T1000 (cell line): Measurements from ENCODE around the gene PCYT1B.
"Not testable (repeated sequence)": the region's sequence is repeated elsewhere in the genome, so short reads cannot be mapped to it uniquely, and the experiment has no call there.

Experiments used
- DNase-seq: peaks from one replicate; lab custom pipeline; 2025; ENCODE audit warnings: mixed read lengths; lab: John Stamatoyannopoulos, UW

PCYT1B gene

GRCh38 chrX:24646006-24646405 is 1.1 kb downstream of the PCYT1B start:
- no peak for DNase-seq

- no peak for DNase-seq
These were observed 4.0 kb downstream of the PCYT1B start for GRCh38 chrX:24643116-24643515.

DNA sequence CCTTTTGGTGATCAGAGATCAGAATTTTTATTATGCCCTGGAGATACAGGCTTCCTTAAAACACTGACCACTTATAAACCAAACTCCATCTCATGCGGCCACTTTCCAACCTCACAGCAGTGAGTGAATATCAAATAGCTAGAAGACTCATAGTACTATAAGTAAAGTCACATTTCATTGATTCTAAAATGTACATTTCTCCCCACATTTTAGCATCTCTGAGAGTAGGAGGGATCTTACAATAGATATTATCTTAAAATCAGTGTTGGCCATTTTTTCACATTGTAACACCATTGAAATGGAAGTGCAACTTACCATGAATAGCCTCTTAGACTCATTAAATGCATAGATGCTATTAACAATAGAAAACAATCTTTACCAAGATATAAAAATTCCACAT is 17.4 kb downstream of the PCYT1B start:
- DNase-seq: no peak

- DNase-seq: peak; percentile 53
These were observed 27.5 kb downstream of the PCYT1B start for GRCh38 chrX:24619647-24620046.

- no peak for DNase-seq
These were observed 36.6 kb downstream of the PCYT1B start for GRCh38 chrX:24610516-24610915.

- DNase-seq: no peak
These were observed 39.5 kb downstream of the PCYT1B start for GRCh38 chrX:24607616-24608015.

DNA sequence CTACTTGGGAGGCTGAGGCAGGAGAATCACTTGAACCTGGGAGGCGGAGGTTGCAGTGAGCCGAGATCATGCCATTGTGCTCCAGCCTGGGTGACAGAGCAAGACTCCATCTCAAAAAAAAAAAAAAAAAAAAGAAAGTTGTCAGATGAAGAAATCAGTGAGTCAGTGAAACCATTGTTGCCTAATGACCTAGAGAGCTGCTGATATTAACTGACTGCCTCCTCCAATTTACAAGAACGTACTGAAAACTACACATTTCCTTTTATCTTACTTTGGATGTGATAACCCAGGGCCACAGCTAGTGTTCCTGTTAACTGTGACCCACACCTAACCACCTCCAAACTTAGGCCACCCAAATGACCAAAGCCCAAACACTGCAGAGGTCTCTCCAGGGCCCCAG is 41.2 kb downstream of the PCYT1B start:
- not testable (repeated sequence) for DNase-seq

GRCh38 chrX:24603191-24603590 is 44.0 kb downstream of the PCYT1B start:
- DNase-seq: no peak

- no peak for DNase-seq
These were observed 45.3 kb downstream of the PCYT1B start for GRCh38 chrX:24601858-24602257.

- DNase-seq: no peak
These were observed 52.6 kb downstream of the PCYT1B start for GRCh38 chrX:24594501-24594900.

GRCh38 chrX:24590111-24590510 is 57.0 kb downstream of the PCYT1B start:
- DNase-seq: no peak

- DNase-seq: no peak
These were observed 70.1 kb downstream of the PCYT1B start for GRCh38 chrX:24577091-24577490.

- no peak for DNase-seq
These were observed 71.7 kb downstream of the PCYT1B start for GRCh38 chrX:24575496-24575895.

GRCh38 chrX:24574743-24575142 is 72.4 kb downstream of the PCYT1B start:
- DNase-seq: no peak

- no peak for DNase-seq
These were observed 80.0 kb downstream of the PCYT1B start for GRCh38 chrX:24567169-24567568.

DNA sequence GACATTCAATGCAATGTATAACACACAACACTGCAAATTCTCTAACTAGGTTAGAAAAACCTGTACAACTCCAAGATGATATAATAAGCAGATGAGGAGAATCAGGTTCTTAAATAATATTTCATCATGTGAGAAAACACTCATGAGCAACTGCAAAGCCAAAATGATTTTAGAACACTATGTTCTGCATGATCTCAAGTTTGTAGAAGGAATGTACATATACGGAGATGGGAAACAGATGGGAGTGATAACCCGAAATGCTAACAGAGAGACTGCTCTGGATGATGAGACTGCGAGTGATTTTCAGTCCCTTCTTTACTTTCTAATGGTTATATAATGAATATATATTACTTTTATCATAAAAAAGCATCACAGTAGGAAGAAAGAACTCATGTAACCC is 80.9 kb downstream of the PCYT1B start:
- DNase-seq: no peak

DNA sequence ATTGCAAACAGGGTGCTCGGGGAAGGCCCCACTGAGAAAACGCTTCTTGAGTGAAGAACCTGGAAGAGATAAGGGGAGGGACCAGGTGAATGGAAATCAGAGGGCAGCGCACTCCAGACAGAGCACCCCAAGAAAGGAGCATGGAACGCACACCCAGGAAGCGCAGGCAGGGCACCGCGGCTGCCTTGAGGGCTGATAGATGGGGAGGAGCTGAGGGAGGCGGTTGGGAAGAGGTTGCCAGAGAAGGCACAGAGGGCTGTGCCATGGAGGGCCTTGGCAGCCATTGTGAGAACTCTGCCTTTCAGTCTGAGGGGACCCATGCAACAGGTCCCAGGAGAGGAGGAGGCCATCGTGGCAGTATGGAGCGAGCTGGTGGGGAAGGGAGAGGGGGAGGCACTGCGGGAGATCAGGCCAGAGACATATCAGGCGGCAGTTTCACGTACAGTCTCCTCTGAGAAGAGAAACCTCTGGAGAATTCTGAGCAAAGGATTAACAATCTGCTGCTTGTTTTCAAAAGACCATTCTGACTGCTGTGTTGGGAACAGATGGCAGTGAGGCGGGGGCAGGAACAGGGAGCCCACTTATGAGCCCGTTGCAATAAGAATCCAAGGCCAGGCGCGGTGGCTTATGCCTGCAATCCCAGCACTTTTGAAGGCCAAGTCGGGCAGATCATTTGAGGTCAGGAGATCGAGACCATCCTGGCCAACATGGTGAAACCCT is 83.7 kb downstream of the PCYT1B start:
- DNase-seq: no peak

DNA sequence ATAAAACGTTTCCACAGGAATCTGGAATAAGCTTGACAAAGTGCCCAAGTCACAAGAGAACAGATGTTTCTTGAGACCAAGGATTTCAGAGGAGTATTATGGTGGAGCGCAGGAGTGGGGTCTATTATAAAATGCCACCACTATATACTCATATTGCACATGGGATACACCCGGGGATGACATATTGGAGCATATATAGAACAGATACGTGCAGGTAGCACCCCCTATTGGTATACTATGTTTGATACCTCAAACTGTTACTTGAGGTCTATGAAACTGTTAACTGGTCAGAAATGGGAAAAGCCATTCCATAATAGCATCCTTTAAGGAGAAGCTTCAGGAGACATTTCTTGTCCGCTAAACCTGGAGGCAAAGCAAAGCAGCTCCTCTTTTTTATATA is 86.0 kb downstream of the PCYT1B start:
- no peak for DNase-seq

DNA sequence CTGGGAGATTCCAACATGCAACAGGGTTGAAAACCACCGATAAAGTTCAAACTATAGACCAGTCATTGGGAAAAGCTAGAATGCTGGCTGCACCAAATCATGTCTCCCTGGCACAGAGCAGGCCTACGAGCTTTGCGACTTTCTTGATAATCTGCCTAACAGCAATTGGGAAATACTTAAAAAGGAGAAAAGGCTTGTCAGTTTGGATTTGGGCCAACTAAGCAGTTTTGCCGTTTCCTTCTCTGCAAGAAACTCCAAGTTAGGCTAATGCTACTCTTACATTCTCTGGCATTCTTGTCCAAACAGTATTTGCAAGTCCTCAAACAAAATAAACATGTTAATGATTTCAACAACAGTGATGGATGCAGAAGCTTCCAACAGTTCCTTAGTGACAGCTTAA is 94.1 kb downstream of the PCYT1B start:
- DNase-seq: no peak

GRCh38 chrX:24550166-24550565 is 97.0 kb downstream of the PCYT1B start:
- DNase-seq: no peak

DNA sequence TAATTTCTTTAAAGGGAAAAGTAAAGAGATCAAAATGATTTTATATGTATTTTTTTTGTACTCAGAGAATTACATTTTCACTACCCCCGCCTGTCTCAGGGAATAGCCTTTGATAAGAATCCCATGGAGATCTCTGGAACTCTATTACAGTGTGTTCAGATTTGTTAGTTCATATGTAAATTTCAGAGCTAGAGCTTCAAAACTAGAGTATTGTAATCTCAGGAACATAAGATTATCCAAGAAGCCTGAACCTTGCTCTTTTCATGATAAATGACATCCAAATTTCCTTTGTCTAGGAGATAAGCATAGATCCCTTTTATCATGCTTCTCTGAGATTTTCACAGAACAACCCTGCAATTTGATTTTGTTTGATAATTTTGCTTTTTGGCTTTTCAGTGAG is 99.2 kb downstream of the PCYT1B start:
- DNase-seq: no peak

- DNase-seq: no peak
These were observed 104.4 kb downstream of the PCYT1B start for GRCh38 chrX:24542756-24543155.

DNA sequence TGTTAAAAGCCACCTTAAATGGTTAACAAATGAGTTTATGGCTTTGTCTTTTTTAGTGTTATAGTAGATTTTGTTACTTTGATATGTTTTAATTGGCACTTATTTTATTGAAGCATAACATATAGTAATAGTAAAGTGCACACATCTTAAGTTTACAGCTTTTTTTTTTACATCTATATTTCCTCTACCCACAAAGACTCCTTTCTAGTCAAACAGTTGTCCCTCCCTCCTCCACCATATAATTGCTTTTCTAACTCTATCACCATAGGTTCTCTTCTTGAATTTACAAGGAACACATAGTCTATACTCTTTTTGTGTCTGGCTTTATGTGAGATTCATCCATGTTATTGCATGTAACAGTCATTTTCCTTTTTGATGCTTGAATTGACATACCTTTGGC is 110.6 kb downstream of the PCYT1B start:
- no peak for DNase-seq

GRCh38 chrX:24528605-24529004 is 118.5 kb downstream of the PCYT1B start:
- no peak for DNase-seq
